Activated CD4-positive, alpha-beta T cell treated with anti-CD3 and anti-CD28 coated beads for 36 hours (primary cell): ENCODE results near the gene RASGEF1B. TPM values are rescaled to one million over a fixed set of nuclear protein-coding genes. Genes with fewer than 3 reads are reported as not detected.

Source experiments
- ATAC-seq: fragments of 200-7000 bp; cut with Tn5 transposase; one replicate; pipeline ENCODE4 v1.10.0; 2021; ENCODE audit warnings: mild to moderate bottlenecking, moderate library complexity
- CTCF ChIA-PET: fragments of 350-600 bp; sonication (Branson Sonifier 250); formaldehyde crosslinking; loops from one replicate; lab custom pipeline; 2021; ENCODE audit warnings: antibody characterized with exemption; lab: Charles Lee
- POLR2A ChIA-PET: fragments of 350-600 bp; sonication (Branson Sonifier 250); formaldehyde crosslinking; loops from one replicate; lab custom pipeline; 2021; ENCODE audit warnings: antibody characterized with exemption, inconsistent platforms; lab: Charles Lee
- DNase-seq: peaks from one replicate; pipeline ENCODE4 v3.0.0-alpha.2; 2020
- H3K27ac Mint-ChIP-seq: one replicate; pipeline ENCODE4 v1.8.0; 2021; ENCODE audit warnings: mixed read lengths
- H3K27me3 Mint-ChIP-seq: one replicate; pipeline ENCODE4 v1.8.0; 2021; ENCODE audit warnings: mixed read lengths
- H3K36me3 Mint-ChIP-seq: one replicate; pipeline ENCODE4 v1.8.0; 2021; ENCODE audit warnings: low read depth, mixed read lengths
- H3K4me1 Mint-ChIP-seq: one replicate; pipeline ENCODE4 v1.8.0; 2021; ENCODE audit warnings: mixed read lengths
- H3K4me3 Mint-ChIP-seq: one replicate; pipeline ENCODE4 v1.8.0; 2021; ENCODE audit warnings: mild to moderate bottlenecking, moderate library complexity, mixed read lengths
- H3K9me3 Mint-ChIP-seq: one replicate; pipeline ENCODE4 v1.8.0; 2021; ENCODE audit warnings: low read depth, mixed read lengths
- intact Hi-C, 2 experiments: fragments of 100-400 bp; cut with DNase I in 1 of 2; cut with micrococcal nuclease in 1 of 2; formaldehyde crosslinking; loops; one replicate each; pipeline versions ENCODE4 v1.14.2 to v1.15.1; 2022 to 2024; cut with DNase I, micrococcal nuclease
- total RNA-seq, 2 experiments: library from RNA; stranded (reverse); gene quantifications; one replicate each; pipeline ENCODE4 v1.2.3, GENCODE V29; 2021

The RASGEF1B gene
- total RNA-seq, result 1 to 10 TPM; 3.4 to 4.0 TPM

- intact Hi-C loops, result loop anchor here (1.0 to 5.0 kb wide), 9 partner anchors 21 to 1431 kb away; partner anchors contain the start of genes HNRNPD (in 1 of the 2) and THAP9 (in 1 of the 2)
- H3K36me3 Mint-ChIP-seq, result no peaks in the 10 kb centered on the region
- peak within 1 kb of the TSS; percentile 88 for H3K27ac Mint-ChIP-seq
- no peaks in the 10 kb centered on the region for H3K27me3 Mint-ChIP-seq
- CTCF ChIA-PET, result interaction anchor here (0.7 to 1.3 kb wide), 8 partner anchors 19 to 375 kb away, joined by 3 to 5 read pairs (median 3); no protein-coding TSS in a partner anchor
- H3K4me3 Mint-ChIP-seq, result peak within 1 kb of the TSS; percentile 86
- ATAC-seq (peak; percentile 93), DNase-seq (peak; percentile 97)
- peaks cover 38% of the 10 kb centered on the region for H3K4me1 Mint-ChIP-seq
- POLR2A ChIA-PET, result interaction anchor here (0.6 to 1.4 kb wide), 5 partner anchors 21 to 962 kb away, joined by 3 to 5 read pairs (median 3); no protein-coding TSS in a partner anchor
- no peaks in the 10 kb centered on the region for H3K9me3 Mint-ChIP-seq
Measured at GRCh38 chr4:81471588-81472280, at the start of gene RASGEF1B. TSS of gene RASGEF1B (minus strand) at chr4:81471907. CDS start at chr4:81459508, 12,399 bp downstream.

GRCh38 chr4:81519856-81520255 lies 48.1 kb upstream of the RASGEF1B start:
- ChIA-PET POLR2A (no interaction called here), CTCF (interaction anchor here (0.6 to 1.5 kb wide), 4 partner anchors 9 to 67 kb away, joined by 3 to 7 read pairs (median 4); no protein-coding TSS in a partner anchor)
- intact Hi-C loops, result no loop called here
- Mint-ChIP-seq H3K36me3 (no peaks in the 10 kb centered on the region), H3K27ac (no peak overlapping the region), H3K4me1 (no peaks in the 10 kb centered on the region), H3K4me3 (no peak overlapping the region), H3K27me3 (no peaks in the 10 kb centered on the region), H3K9me3 (no peaks in the 10 kb centered on the region)
- DNase-seq, result no peak
- ATAC-seq, result no peak

GRCh38 chr4:81519427-81519773 lies 47.7 kb upstream of the RASGEF1B start:
- POLR2A ChIA-PET, result no interaction called here

GRCh38 chr4:81518762-81519426 lies 47.2 kb upstream of the RASGEF1B start:
- Mint-ChIP-seq H3K36me3 (no peaks in the 10 kb centered on the region), H3K27ac (no peak overlapping the region), H3K4me1 (no peaks in the 10 kb centered on the region), H3K4me3 (no peak overlapping the region), H3K27me3 (no peaks in the 10 kb centered on the region), H3K9me3 (no peaks in the 10 kb centered on the region)
- CTCF ChIA-PET, result interaction anchor here (0.8 to 1.5 kb wide), 2 partner anchors 10 to 48 kb away, joined by 3 to 7 read pairs; no protein-coding TSS in a partner anchor
- no peak for ATAC-seq
- DNase-seq, result no peak
- POLR2A ChIA-PET, result interaction anchor here (0.7 kb wide), 1 partner anchor 13 kb away, joined by 3 read pairs; no protein-coding TSS in a partner anchor
- intact Hi-C loops, result no loop called here

More at GRCh38 chr4:81519427-81519773, 47.7 kb upstream of the RASGEF1B start:
- CTCF ChIA-PET, result interaction anchor here (0.6 to 1.5 kb wide), 4 partner anchors 10 to 67 kb away, joined by 3 to 7 read pairs (median 4); no protein-coding TSS in a partner anchor
- no peak overlapping the region for H3K27ac Mint-ChIP-seq
- no peak for ATAC-seq
- no peak for DNase-seq
- H3K36me3 Mint-ChIP-seq, result no peaks in the 10 kb centered on the region
- no peaks in the 10 kb centered on the region for H3K9me3 Mint-ChIP-seq
- H3K4me1 Mint-ChIP-seq, result no peaks in the 10 kb centered on the region
- no peaks in the 10 kb centered on the region for H3K27me3 Mint-ChIP-seq
- no peak overlapping the region for H3K4me3 Mint-ChIP-seq
- intact Hi-C loops, result no loop called here

- no peak overlapping the region for H3K4me3 Mint-ChIP-seq
- H3K36me3 Mint-ChIP-seq, result no peaks in the 10 kb centered on the region
- DNase-seq (no peak), ATAC-seq (no peak)
- POLR2A ChIA-PET, result no interaction called here
- peaks cover 2% of the 10 kb centered on the region for H3K27me3 Mint-ChIP-seq
- CTCF ChIA-PET, result no interaction called here
- intact Hi-C loops, result no loop called here
- H3K27ac Mint-ChIP-seq, result no peak overlapping the region
- H3K9me3 Mint-ChIP-seq, result no peaks in the 10 kb centered on the region
- H3K4me1 Mint-ChIP-seq, result peaks cover 8% of the 10 kb centered on the region
Measured at GRCh38 chr4:81516241-81516640, 44.5 kb upstream of the RASGEF1B start.

GRCh38 chr4:81512757-81513501 lies 41.2 kb upstream of the RASGEF1B start:
- DNase-seq, result no peak
- H3K27me3 Mint-ChIP-seq, result peaks cover 2% of the 10 kb centered on the region
- ChIA-PET CTCF (interaction anchor here (0.6 to 1.1 kb wide), 2 partner anchors 10 to 42 kb away, joined by 3 to 5 read pairs; no protein-coding TSS in a partner anchor), POLR2A (no interaction called here)
- no peak overlapping the region for H3K27ac Mint-ChIP-seq
- H3K4me1 Mint-ChIP-seq, result peaks cover 20% of the 10 kb centered on the region
- no peaks in the 10 kb centered on the region for H3K9me3 Mint-ChIP-seq
- ATAC-seq, result no peak
- no peaks in the 10 kb centered on the region for H3K36me3 Mint-ChIP-seq
- no peak overlapping the region for H3K4me3 Mint-ChIP-seq
- intact Hi-C loops, result no loop called here

GRCh38 chr4:81512001-81512756 lies 40.5 kb upstream of the RASGEF1B start:
- Mint-ChIP-seq H3K9me3 (no peaks in the 10 kb centered on the region), H3K27me3 (peaks cover 2% of the 10 kb centered on the region), H3K4me3 (no peak overlapping the region), H3K36me3 (no peaks in the 10 kb centered on the region), H3K4me1 (peaks cover 20% of the 10 kb centered on the region), H3K27ac (no peak overlapping the region)
- ATAC-seq, result no peak
- intact Hi-C loops, result no loop called here
- POLR2A ChIA-PET, result no interaction called here
- CTCF ChIA-PET, result interaction anchor here (0.6 kb wide), 1 partner anchor 11 kb away, joined by 3 read pairs; no protein-coding TSS in a partner anchor
- no peak for DNase-seq

GRCh38 chr4:81510643-81511178 lies 39.0 kb upstream of the RASGEF1B start:
- Mint-ChIP-seq H3K4me3 (no peak overlapping the region), H3K27me3 (peaks cover 2% of the 10 kb centered on the region), H3K9me3 (no peaks in the 10 kb centered on the region), H3K27ac (no peak overlapping the region), H3K4me1 (peaks cover 31% of the 10 kb centered on the region), H3K36me3 (no peaks in the 10 kb centered on the region)
- no peak for ATAC-seq
- intact Hi-C loops, result no loop called here
- DNase-seq, result no peak
- CTCF ChIA-PET, result interaction anchor here (0.8 to 1.3 kb wide), 3 partner anchors 16 to 333 kb away, joined by 3 read pairs; no protein-coding TSS in a partner anchor
- POLR2A ChIA-PET, result no interaction called here

- POLR2A ChIA-PET, result no interaction called here
- Mint-ChIP-seq H3K9me3 (no peaks in the 10 kb centered on the region), H3K4me3 (no peak overlapping the region), H3K36me3 (no peaks in the 10 kb centered on the region), H3K4me1 (peaks cover 40% of the 10 kb centered on the region), H3K27ac (no peak overlapping the region), H3K27me3 (peaks cover 2% of the 10 kb centered on the region)
- DNase-seq, result no peak
- no peak for ATAC-seq
- intact Hi-C loops, result loop anchor here (5.0 kb wide), 2 partner anchors 38 to 317 kb away; partner anchors contain the start of gene RASGEF1B (in 1 of the 2)
- CTCF ChIA-PET, result interaction anchor here (0.7 to 1.3 kb wide), 3 partner anchors 13 to 111 kb away, joined by 3 to 4 read pairs (median 3); no protein-coding TSS in a partner anchor
Measured at GRCh38 chr4:81509822-81510221, 38.1 kb upstream of the RASGEF1B start.

GRCh38 chr4:81509191-81509590 lies 37.5 kb upstream of the RASGEF1B start:
- no peak overlapping the region for H3K4me3 Mint-ChIP-seq
- H3K27me3 Mint-ChIP-seq, result peaks cover 2% of the 10 kb centered on the region
- no peaks in the 10 kb centered on the region for H3K36me3 Mint-ChIP-seq
- CTCF ChIA-PET, result interaction anchor here (1.0 to 1.3 kb wide), 2 partner anchors 13 to 17 kb away, joined by 3 to 4 read pairs; no protein-coding TSS in a partner anchor
- intact Hi-C loops, result loop anchor here (5.0 kb wide), 2 partner anchors 37 to 318 kb away; partner anchors contain the start of gene RASGEF1B (in 1 of the 2)
- H3K27ac Mint-ChIP-seq, result no peak overlapping the region
- no peak for DNase-seq
- no peaks in the 10 kb centered on the region for H3K9me3 Mint-ChIP-seq
- peaks cover 46% of the 10 kb centered on the region for H3K4me1 Mint-ChIP-seq
- POLR2A ChIA-PET, result interaction anchor here (0.6 kb wide), 1 partner anchor 174 kb away, joined by 5 read pairs; no protein-coding TSS in a partner anchor
- ATAC-seq, result no peak
